GM20431 (cell line): ENCODE measurements around the gene CNNM2.
"Not testable (repeated sequence)": the region's sequence is repeated elsewhere in the genome, so short reads cannot be mapped to it uniquely, and the experiment has no call there.

ENCODE experiments used
- in situ Hi-C: fragments of 300-500 bp; cut with MseI, MboI; formaldehyde crosslinking; loops from one replicate; pipeline ENCODE4 v1.15.0; 2020; ENCODE audit warnings: low sequenced_read_pairs; ENCODE audit not compliant: unreplicated experiment

The CNNM2 gene

DNA sequence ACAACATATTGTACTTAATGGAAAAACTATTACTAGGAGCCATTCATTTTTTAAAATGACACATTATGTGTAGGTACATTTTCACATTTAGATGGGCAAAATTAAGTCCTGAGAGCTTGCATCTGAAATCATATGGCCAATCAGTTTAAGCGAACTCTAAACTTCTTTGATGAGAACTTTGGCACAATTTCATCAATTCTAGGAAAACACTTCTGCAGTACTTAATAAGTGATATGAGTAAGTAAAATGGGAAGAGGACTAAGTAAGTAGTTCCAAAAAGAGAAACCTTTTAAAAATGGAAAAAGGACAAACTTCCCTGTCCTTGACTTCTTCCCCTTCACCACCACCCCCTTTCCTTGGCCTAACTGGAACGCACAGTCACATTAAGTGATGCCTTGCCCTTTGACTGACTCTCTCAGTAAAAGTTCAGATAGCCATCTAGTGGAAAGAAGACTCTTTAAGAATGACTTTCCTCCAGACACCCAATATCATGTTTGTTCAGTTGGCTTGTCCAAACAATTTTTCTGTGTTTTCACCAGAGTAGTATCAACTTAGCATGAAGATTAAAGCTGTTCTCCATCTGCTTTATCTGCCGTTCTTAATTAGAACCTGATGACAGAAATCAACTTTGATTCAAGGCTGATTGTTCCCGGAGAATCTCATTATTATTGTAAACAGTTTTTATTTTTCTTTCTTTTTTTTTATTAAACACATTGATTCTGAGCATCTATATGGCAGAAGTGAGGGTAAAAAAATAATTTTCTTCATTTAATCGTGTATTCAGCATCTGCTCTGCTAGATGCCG is 45.1 kb downstream of the CNNM2 start:
- in situ Hi-C loops: no loop called here

DNA sequence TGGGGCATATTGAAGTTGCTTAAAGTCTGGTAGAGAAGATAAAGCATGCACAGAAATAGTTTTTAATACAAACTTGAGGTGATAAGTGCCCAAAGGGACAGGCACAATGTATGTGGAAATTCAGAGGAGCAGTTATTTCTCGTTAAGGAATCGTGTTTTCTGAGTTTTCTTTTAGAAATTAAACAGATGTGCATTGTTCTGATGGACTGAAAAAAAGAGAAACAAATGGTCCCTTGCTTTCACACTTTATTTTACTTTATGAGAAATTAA is 45.6 kb downstream of the CNNM2 start:
- in situ Hi-C loops: no loop called here

DNA sequence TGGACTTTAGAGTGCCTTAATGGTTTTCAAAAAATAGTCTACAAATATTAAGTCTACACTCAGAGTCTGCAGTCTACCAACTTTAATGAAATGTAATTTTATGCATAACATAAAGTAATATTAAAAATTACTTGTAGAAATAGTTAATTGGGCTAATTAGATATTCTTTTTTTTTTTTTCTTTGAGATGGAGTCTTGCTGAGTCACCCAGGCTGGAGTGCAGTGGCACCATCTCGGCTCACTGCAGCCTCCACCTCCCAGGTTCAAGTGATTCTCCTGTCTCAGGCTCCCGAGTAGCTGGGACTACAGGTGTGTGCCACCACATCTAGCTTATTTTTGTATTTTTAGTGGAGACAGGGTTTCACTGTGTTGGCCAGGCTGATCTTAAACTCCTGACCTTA is 46.0 kb downstream of the CNNM2 start:
- in situ Hi-C loops: not testable (repeated sequence)

DNA sequence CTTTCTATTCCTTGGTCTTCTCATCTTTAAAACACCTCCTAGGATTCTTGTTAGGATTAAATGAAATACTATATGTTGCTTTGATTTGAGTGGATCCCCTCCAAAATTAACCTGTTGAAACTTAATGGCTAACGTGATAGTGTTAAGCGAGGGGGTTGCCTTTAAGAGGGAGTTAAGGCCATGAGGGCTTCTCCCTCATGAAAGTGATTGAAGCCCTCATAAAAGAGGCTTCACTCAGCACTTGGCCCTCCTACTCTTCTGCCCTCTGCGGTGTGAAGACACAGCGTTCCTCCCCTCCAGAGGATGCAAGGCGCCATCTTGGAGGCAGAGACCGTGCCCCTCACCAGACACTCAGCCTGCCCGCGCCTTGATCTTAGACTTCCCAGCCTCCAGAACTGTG is 46.6 kb downstream of the CNNM2 start:
- in situ Hi-C loops: no loop called here

DNA sequence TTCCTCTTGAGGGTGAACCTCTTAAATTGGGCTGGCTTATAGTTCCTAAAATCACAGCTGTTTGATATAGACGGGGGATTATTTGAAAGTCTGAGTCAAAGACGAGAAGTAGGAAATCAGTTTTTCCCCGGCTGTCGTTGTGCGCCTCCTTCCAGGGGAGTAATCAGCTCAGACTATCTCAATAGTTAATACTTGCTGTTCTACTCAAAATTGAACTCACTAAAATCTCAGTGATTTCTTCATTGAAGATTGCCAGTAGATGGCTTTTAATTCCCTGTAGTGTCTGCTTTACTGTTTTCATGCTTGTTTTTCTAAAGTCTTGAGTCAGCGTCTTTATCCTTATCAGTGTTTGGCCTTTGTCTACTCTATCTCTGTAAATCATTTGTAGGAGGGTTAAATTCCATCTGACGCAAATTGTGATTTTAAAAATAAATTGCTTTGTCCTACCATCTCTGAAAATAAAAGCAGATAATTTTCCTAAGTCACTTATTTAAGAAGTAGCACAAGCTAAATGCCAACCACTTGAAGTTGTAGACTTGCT is 47.3 kb downstream of the CNNM2 start:
- in situ Hi-C loops: no loop called here

DNA sequence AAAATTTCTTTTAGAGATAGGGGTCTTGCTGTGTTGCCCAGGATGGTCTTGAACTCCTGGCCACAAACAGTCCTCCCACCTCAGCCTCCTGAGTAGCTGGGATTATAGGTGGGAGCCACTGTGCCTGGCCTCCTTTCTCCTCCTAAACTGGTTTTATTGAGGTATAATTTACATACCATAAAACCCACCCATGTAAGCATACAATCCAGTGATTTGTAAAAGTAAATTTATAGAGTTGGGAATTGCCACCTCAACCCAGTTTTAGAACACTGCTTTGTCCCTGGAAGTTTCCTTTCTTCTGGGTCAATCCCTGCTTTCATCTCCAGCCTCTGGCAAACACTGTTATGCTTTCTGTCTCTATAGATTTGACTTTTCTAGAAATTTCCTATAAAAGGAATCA is 49.0 kb downstream of the CNNM2 start:
- in situ Hi-C loops: no loop called here

DNA sequence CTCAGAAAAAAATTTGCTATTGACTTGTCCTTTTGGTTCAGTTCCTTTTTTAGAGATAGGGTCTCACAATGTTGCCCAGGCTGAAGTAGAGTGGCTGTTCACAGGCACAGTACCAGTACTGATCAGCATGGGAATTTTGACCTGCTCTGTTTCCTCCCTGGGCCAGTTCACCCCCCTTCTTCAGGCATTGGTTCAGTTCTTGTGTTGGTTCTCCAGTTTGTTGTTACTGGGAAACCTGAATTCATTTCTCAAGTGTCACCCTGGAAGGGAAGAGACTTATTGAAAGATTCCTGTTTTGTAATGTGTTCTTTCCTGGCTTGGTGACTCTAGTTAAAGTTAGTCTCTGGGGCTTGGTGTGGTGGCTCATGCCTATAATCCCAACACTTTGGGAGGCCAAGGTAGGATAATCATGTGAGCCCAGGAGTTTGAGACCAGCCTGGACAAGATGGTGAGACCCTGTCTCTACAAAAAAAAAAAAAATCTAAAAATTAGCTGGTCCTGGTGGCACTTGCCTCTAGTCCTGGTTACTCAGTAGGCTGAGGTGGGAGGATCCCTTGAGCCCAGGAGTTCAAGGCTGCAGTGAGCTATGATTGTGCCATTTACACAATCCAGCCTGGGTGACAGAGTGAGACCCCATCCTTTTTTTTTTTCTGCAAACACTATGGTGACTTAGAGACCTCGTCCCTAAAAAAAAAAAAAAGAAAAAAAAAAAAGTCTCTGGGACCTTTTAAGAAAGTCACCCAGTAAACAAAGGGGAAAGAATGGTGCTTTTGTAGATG is 52.7 kb downstream of the CNNM2 start:
- in situ Hi-C loops: no loop called here

DNA sequence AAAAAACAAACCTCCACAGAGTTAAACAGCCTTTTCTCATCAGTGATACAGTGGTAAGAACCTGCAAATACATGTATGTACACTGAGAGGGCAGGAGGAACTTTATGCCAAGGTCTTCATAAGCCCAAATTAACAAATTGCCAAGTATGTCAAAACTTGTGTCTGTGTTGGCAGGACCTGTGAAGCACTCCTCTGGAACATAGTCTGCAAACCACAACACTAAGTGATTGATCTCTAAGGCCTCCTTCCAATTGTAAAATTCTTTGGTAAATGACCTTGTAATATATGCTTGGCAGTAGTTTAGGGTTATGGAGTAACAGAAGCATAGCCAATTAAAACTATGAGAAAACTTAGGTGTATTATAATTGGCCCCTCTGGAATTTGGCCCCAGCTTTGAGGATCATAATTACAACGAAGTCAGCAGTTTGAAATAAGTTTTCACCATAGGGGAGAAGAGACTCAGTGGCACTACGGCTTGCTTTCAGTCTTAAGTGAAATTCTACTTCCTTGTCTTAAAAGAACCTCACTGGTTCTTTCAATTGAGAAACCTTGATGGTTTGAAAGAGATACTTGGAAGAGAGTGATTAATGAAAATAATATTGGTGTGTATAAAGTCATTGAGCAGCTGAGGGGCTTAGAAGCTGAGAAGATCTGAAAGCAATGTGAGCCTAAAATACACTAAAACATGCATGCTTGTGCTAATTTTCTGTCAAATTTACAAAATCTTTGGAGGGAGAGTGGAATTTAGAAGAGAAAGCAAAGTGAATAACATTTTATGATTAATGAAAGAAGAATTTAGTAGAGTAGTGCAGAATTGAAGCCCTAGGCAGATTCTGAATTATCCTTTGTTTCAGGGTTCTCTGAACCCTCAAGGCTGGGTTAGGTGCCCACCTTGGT is 57.6 kb downstream of the CNNM2 start:
- in situ Hi-C loops: no loop called here

DNA sequence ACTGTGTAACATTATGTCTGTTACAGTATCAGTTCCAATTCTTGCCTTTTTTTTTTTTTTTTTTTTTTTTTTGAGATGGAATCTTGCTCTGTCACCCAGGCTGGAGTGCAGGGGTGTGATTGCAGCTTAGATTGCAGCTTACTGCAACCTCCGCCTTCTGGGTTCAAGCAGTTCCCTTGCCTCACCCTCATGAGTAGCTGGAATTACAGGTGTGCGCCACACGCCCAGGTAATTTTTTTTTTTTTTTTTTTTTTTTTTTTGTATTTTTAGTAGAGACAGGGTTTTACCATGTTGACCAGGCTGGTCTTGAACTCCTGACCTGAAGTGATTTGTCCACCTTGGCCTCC is 58.3 kb downstream of the CNNM2 start:
- in situ Hi-C loops: not testable (repeated sequence)

DNA sequence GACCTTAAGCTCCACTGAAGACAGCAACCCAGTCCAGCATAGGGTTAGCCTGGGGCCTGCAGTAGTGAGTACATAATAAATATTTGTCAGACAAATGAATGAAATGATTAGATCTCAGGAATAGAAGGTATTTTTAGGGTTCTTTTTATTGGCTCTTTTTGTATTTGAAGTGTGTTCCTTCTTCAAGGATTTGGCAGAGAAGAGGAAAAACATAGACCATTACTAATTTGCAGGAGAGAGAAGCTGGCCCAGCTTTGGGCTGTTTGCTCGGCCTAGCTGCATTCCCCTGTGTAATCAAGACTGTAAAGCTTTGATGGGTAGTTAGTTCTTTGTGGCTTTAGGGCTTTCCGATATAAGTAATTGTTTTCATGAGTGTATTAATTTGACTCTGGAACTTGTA is 64.2 kb downstream of the CNNM2 start:
- in situ Hi-C loops: no loop called here

DNA sequence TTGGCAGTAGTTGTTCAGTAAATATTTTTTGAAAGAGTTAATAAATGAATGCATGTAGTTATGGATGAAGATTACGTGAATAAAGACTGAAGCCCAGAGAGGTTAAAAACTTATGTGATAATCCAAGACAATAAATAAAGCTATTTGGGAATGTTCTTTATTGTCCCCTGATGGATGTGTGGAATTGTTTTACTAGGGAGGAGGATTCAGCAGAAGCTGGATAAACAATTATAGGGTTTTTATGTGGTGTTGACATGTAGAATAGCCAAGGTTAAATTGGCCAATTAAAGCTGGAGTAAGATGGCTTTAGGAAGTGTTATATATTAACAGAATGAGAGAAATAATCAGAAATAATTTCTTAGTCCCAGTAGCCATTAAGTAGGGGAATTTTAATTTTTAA is 66.0 kb downstream of the CNNM2 start:
- in situ Hi-C loops: no loop called here

DNA sequence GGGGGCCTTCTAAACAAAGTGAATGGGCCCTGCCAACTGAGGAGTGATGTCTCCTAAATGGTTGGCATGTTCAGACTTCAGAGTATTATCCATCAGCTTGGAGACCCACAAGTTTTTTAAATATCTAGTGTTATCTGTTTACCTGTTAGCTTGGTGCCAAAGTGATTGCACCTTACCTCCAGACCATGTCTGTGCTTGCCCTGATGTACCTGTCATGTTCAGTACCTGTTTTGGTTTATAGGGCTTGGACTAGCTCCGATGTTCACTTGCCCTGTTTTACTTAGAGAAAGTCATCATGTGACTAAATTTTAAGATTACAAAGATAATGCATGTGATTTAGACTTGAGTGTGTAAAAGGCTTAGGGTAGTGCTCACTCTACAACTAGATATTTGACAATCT is 67.7 kb downstream of the CNNM2 start:
- in situ Hi-C loops: no loop called here

DNA sequence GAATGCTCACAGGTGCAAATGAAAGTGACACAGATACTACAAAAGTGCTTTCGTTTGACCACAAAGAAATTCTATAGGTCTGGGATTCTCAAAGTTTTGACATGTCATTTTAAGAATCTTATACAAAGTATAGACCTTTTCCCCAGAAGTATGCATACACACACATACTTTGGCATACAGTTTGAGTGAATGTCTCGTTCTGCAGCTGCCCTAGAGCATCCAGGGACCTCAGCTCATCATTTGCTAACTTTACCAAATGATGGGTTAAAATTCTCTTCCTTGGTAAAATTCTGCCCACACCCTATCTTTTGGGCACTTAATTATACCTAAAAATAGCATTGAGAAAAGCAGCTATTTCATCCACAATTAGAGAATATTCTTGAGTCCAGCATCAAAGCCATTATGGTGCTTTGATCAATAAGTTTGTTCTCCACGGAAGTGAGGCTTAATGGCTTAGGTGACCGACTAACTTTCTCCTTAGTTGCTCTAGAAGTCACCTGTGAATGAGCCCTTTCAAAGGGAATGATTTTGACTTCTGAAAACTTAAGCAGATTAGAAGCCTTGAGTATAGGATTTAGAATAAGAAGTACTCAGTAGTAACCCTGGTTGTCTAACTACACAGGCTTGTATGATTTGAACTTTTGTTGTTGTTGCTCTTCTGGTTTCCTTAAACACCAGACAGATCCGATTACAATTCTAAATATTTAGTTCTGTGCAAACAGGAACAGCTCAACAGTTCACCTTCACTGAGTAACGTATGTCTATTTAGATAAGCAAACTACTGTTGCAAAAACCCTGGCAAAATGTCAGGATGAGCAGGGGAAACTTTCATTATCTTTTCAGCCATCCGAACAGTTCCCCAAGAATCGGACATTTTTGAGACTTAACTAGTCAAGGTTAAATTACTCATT is 70.6 kb downstream of the CNNM2 start:
- in situ Hi-C loops: no loop called here

DNA sequence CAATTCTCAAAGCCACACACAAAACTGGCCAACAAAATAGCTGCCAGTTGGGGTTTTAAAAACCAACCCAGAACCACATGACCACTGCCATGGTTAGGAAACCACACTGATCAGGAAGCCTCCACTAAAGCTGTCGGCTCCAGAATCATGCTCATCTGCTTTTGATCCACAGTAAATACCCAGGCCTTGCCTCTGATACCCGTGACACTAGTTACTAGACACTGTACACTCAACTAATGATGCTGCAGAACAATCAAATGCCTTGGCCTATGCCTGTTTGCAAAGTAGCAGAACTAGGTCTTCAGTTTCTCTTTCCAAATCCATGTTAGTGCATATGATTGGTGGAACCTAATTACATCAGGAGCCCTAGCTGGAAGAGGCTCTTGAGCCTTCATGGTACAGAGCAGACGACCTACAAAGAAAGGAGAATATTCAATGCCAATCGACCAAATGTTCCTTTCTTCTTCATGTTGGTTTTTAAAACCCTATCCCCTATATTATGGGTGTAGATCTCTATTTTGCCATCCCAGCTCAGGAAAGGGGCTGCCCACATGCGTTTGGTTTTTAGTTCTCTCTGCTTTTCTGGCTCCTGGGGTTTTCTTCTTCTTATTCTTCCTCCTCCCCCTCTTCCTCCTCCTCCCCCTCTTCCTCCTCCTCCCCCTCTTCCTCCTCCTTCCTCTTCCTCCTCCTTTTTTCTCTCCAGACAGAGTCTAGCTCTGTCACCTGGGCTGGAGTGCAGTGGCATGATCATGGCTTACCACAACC is 76.6 kb downstream of the CNNM2 start:
- in situ Hi-C loops: no loop called here

DNA sequence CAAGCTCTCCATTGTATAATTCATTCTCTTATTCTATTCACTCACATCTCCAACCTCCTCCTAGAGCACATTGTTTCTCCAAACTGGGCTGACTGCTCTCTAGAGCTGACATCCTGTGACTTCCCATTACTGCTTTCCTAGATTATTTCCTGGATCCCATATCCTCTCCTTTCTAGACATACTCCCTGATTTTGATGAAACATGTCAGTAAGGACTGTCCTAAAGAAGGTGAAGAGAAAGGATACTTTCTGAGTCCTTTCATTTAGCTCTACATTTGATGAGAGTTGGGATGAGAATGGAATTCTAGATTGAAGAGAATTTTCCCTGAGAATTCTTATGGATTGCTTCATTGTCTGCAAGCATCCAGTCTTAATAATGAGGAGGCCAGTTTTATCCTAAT is 78.8 kb downstream of the CNNM2 start:
- in situ Hi-C loops: no loop called here

DNA sequence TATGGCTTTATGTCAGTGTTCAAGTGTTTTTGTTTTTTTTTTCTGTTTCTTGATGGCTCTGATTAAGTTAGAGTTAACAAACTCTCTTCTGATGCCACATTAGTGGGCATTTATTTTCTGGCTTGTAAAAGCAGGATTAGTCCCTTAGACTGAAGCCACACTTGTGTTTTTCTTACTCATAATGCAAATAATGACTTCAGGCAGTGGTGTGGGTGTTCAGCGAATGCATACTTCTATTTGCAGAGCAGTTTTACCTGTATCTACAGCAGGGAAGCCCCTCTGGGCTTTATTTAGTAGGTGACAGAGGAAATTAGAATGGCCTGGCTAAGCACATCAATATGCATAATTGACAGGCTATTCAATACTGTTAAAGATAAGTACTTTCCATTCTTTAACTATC is 79.9 kb downstream of the CNNM2 start:
- in situ Hi-C loops: no loop called here

DNA sequence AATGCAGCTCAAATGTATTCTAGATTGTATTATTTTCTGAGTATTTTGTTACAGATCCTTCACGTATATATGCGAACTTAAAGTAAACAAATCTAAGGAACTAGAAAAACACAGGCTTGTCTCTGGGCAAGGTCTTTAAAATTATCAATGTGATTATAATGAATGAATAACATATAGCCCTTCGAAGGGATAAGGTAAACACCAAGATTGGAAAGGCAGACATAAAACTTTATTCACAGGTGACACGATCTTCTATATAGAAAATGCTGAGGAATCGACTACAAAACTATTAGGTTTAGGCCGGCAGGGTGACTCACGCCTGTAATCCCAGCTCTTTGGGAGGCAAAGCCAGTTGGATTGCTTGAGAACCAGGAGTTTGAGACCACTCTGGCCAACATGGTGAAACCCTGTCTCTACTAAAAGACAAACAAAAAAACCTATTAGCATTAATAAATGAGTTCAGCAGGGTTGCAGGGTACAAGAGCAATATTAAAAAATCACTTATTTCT is 80.4 kb downstream of the CNNM2 start:
- in situ Hi-C loops: no loop called here

DNA sequence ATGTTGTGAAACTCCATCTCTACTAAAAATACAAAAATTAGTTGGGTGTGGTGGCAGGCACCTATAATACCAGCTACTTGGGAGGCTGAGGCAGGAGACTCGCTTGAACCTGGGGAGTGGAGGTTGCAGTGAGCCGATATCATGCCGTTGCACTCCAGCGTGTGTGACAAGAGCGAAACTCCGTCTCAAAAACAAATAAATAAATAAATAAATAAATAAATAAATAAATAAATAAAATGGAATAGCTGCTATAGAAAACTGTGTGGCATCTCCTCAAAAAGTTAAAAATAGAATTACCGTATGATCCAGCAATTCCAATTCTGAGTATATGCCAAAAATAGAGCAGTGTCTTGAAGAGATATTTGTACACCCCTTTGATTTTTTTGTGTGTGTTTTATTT is 82.0 kb downstream of the CNNM2 start:
- in situ Hi-C loops: not testable (repeated sequence)

DNA sequence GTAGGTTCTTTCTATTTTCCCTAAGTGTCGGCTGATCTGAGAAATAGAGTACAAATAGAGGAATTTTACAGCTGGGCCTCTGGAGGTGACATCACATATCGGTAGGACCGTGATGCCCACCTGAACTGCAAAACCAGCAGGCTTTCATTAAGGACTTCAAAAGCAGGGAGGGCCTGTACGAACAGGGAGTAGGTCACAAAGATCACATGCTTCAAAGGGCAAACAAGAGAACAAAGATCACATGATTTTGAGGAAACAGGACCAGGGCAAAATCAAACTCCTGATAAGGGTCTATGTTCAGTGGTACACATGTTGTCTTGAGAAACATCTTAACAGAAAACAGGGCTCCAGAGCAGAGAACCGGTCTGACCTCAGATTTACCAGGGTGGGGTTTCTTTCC is 88.9 kb downstream of the CNNM2 start:
- in situ Hi-C loops: no loop called here
